A673 (cell line): ENCODE measurements around the gene ITLN1. TPM values are rescaled to one million over a fixed set of nuclear protein-coding genes. Genes with fewer than 3 reads are reported as not detected.

Experiments used
- BruUV-seq: library from RNA; stranded (reverse); fragments of 400-500 nt; replicated peaks from 2 replicates; lab custom pipeline; 2021; lab: Mats Ljungman, UMichigan
- CTCF ChIA-PET: fragments of 300-600 bp; sonication (Branson Sonifier 250); formaldehyde crosslinking; loops from one replicate; lab custom pipeline; 2022; ENCODE audit warnings: antibody characterized with exemption; lab: Charles Lee
- POLR2A ChIA-PET: fragments of 300-600 bp; sonication (Branson Sonifier 250); formaldehyde crosslinking; loops from one replicate; lab custom pipeline; 2022; ENCODE audit warnings: antibody characterized with exemption; ENCODE audit not compliant: low non-redundant PET; lab: Charles Lee
- DNase-seq: peaks from one replicate; pipeline ENCODE4 v3.0.0-alpha.2; 2015; ENCODE audit warnings: low spot score
- H3K27ac ChIP-seq: fragments of 200-600 bp; sonication (generic); 2 replicates; pipeline ENCODE4 v1.5.1; 2016; ENCODE audit warnings: mixed run types, low read depth, mild to moderate bottlenecking, mixed read lengths, antibody characterized with exemption, low read length; ENCODE audit not compliant: poor library complexity, severe bottlenecking
- H3K27me3 ChIP-seq: fragments of 200-600 bp; sonication (generic); replicated peaks from 2 replicates; pipeline ENCODE4 v1.6.1; 2017; ENCODE audit warnings: mixed run types, low read depth, mild to moderate bottlenecking, mixed read lengths, antibody characterized with exemption, low read length; ENCODE audit not compliant: insufficient read depth, poor library complexity
- H3K36me3 ChIP-seq: fragments of 200-600 bp; sonication (generic); 2 replicates; pipeline ENCODE4 v1.6.1; 2016; ENCODE audit warnings: mixed run types, mild to moderate bottlenecking, mixed read lengths, antibody characterized with exemption, low read length; ENCODE audit not compliant: insufficient read depth, poor library complexity, severe bottlenecking
- H3K4me1 ChIP-seq: fragments of 200-600 bp; sonication (generic); 2 replicates; pipeline ENCODE4 v1.6.1; 2017; ENCODE audit warnings: mixed run types, mild to moderate bottlenecking, mixed read lengths, antibody characterized with exemption, low read length; ENCODE audit not compliant: insufficient read depth, poor library complexity, severe bottlenecking
- H3K4me3 ChIP-seq: fragments of 200-600 bp; sonication (generic); 2 replicates; pipeline ENCODE4 v1.5.1; 2016; ENCODE audit warnings: low read depth, mixed run types, mild to moderate bottlenecking, mixed read lengths, low read length; ENCODE audit not compliant: poor library complexity, severe bottlenecking
- H3K9me3 ChIP-seq: fragments of 200-600 bp; sonication (generic); 2 replicates; pipeline ENCODE4 v1.6.1; 2016; ENCODE audit warnings: mixed run types, low read depth, mild to moderate bottlenecking, mixed read lengths, antibody characterized with exemption, low read length; ENCODE audit not compliant: poor library complexity, severe bottlenecking
- EZH2 ChIP-seq: fragments of 200-600 bp; sonication (generic); IDR thresholded peaks from 2 replicates; pipeline ENCODE4 v1.6.1; 2017; ENCODE audit warnings: borderline replicate concordance, low read depth, mild to moderate bottlenecking, mixed read lengths, antibody characterized with exemption, low read length; ENCODE audit not compliant: poor library complexity, severe bottlenecking
- intact Hi-C: fragments of 100-400 bp; cut with micrococcal nuclease; formaldehyde crosslinking; loops from one replicate; pipeline ENCODE4 v1.10.0; 2022; ENCODE audit not compliant: unreplicated experiment
- total RNA-seq: library from RNA; stranded (reverse); gene quantifications from 2 replicates; pipeline ENCODE4 v1.2.3, GENCODE V29; 2021
- TF ChIP-seq, protein P1 (sequence below): fragments of 300-800, 200-600 bp; sonication (generic); conservative IDR thresholded peaks from 2 replicates; pipeline ENCODE4 v1.5.1; 2017; ENCODE audit warnings: low read depth, mild to moderate bottlenecking, antibody characterized with exemption, low read length, moderate library complexity, mixed read lengths

Gene ITLN1
- total RNA-seq, 1 experiment from 2014 or later, result not detected

GRCh38 chr1:160829766-160830165 lies 55.2 kb downstream of the ITLN1 start:
- Histone ChIP-seq H3K4me3 (no peak overlapping the region), H3K27me3 (peaks cover 4% of the 10 kb centered on the region), H3K36me3 (no peaks in the 10 kb centered on the region), H3K9me3 (no peaks in the 10 kb centered on the region), H3K4me1 (no peaks in the 10 kb centered on the region), H3K27ac (no peak overlapping the region)
- no TSS peak for BruUV-seq
- DNase-seq, result no peak
- POLR2A ChIA-PET, result no interaction called here
- no peak for TF ChIP-seq EZH2
- TF ChIP-seq, protein P1, sequence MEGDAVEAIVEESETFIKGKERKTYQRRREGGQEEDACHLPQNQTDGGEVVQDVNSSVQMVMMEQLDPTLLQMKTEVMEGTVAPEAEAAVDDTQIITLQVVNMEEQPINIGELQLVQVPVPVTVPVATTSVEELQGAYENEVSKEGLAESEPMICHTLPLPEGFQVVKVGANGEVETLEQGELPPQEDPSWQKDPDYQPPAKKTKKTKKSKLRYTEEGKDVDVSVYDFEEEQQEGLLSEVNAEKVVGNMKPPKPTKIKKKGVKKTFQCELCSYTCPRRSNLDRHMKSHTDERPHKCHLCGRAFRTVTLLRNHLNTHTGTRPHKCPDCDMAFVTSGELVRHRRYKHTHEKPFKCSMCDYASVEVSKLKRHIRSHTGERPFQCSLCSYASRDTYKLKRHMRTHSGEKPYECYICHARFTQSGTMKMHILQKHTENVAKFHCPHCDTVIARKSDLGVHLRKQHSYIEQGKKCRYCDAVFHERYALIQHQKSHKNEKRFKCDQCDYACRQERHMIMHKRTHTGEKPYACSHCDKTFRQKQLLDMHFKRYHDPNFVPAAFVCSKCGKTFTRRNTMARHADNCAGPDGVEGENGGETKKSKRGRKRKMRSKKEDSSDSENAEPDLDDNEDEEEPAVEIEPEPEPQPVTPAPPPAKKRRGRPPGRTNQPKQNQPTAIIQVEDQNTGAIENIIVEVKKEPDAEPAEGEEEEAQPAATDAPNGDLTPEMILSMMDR, result no peak
- intact Hi-C loops, result loop anchor here (5.0 kb wide), 1 partner anchor 102 kb away; no protein-coding TSS in a partner anchor
- CTCF ChIA-PET, result interaction anchor here (1.1 kb wide), 1 partner anchor 49 kb away, joined by 3 read pairs; no protein-coding TSS in a partner anchor

DNA sequence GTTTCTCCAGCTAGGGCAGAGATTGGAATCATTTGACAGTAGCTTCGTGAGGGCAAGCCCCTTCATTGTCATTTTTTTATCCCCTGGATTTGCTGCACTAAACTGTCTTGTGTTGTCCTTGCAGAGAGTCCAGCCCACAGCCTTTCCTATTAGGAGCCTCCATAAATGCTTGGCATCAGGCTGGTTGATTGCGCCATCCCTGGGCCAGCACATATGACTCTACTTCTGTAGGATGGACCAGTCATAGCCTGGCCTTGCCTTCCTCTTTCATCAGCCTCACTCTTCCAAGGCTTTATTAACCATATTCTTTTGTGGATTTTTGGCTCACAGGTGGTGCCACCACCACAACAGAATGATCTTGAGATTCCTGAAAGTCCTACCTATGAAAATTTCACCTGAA lies 57.6 kb downstream of the ITLN1 start:
- Histone ChIP-seq H3K4me3 (no peak overlapping the region), H3K27ac (no peak overlapping the region), H3K9me3 (no peaks in the 10 kb centered on the region), H3K27me3 (peaks cover 4% of the 10 kb centered on the region), H3K4me1 (no peaks in the 10 kb centered on the region), H3K36me3 (no peaks in the 10 kb centered on the region)
- no peak for DNase-seq
- POLR2A ChIA-PET, result no interaction called here
- CTCF ChIA-PET, result no interaction called here
- intact Hi-C loops, result loop anchor here (5.0 kb wide), 1 partner anchor 100 kb away; no protein-coding TSS in a partner anchor
- BruUV-seq, result no TSS peak
- TF ChIP-seq, protein P1, result no peak
- TF ChIP-seq EZH2, result no peak

GRCh38 chr1:160826546-160826945 lies 58.4 kb downstream of the ITLN1 start:
- intact Hi-C loops, result loop anchor here (5.0 kb wide), 1 partner anchor 99 kb away; no protein-coding TSS in a partner anchor
- H3K4me3 ChIP-seq, result no peak overlapping the region
- H3K27ac ChIP-seq, result no peak overlapping the region
- no peaks in the 10 kb centered on the region for H3K4me1 ChIP-seq
- H3K27me3 ChIP-seq, result peaks cover 4% of the 10 kb centered on the region
- ChIA-PET POLR2A (no interaction called here), CTCF (no interaction called here)
- no peaks in the 10 kb centered on the region for H3K36me3 ChIP-seq
- no peaks in the 10 kb centered on the region for H3K9me3 ChIP-seq
- no peak for DNase-seq
- no TSS peak for BruUV-seq
- no peak for TF ChIP-seq EZH2
- TF ChIP-seq, protein P1, result no peak

Other genes starting within 250 kb of the ITLN1 start
- 1.1 and 2.2 TPM in 2 replicates for gene SLAMF1, start 238.1 kb downstream of the ITLN1 start, total RNA-seq
- not detected in 2 replicates for gene CD48, start 173.4 kb downstream of the ITLN1 start, total RNA-seq
- gene SLAMF7, start 145.9 kb downstream of the ITLN1 start, total RNA-seq, result not detected in 2 replicates
- not detected in 2 replicates for gene LY9, start 89.0 kb downstream of the ITLN1 start, total RNA-seq
- not detected in 2 replicates for gene CD244, start 22.3 kb downstream of the ITLN1 start, total RNA-seq
- gene ITLN2, start 69.6 kb upstream of the ITLN1 start, total RNA-seq, result not detected in 2 replicates
- 2.3 and 4.1 TPM in 2 replicates for gene F11R, start 136.0 kb upstream of the ITLN1 start, total RNA-seq
- gene TSTD1, start 153.8 kb upstream of the ITLN1 start, total RNA-seq, result 1.2 and 1.3 TPM in 2 replicates
- gene USF1, start 160.8 kb upstream of the ITLN1 start, total RNA-seq, result 54.5 and 57.9 TPM in 2 replicates
- not detected in 2 replicates for gene ARHGAP30, start 184.7 kb upstream of the ITLN1 start, total RNA-seq
- gene NECTIN4, start 204.4 kb upstream of the ITLN1 start, total RNA-seq, result not detected in 2 replicates
- gene KLHDC9, start 213.2 kb upstream of the ITLN1 start, total RNA-seq, result 1.7 and 4.8 TPM in 2 replicates
- 131 and 133 TPM in 2 replicates for gene PFDN2, start 232.9 kb upstream of the ITLN1 start, total RNA-seq
- gene NIT1, start 232.9 kb upstream of the ITLN1 start, total RNA-seq, result 29.3 and 40.3 TPM in 2 replicates
- gene DEDD, start 247.5 kb upstream of the ITLN1 start, total RNA-seq, result 53.0 and 54.6 TPM in 2 replicates